K562 (cell line): ENCODE measurements around the gene NUP205. TPM values are rescaled to one million over a fixed set of nuclear protein-coding genes. Genes with fewer than 3 reads are reported as not detected.

Experiments
- ETS2 ChIP-seq: IDR thresholded peaks from 2 replicates; pipeline ENCODE4 v1.6.1; 2016; ENCODE audit warnings: borderline replicate concordance, missing genetic modification characterization, mild to moderate bottlenecking, moderate library complexity, missing compliant biosample characterization; ENCODE audit not compliant: poor library complexity, severe bottlenecking
- EZH2 ChIP-seq: IDR thresholded peaks from 2 replicates; pipeline ENCODE4 v1.6.1; 2012; ENCODE audit warnings: low read depth, mild to moderate bottlenecking, inconsistent platforms, low read length, borderline replicate concordance
- HDAC6 ChIP-seq: IDR thresholded peaks from 2 replicates; pipeline ENCODE4 v1.6.1; 2012; ENCODE audit warnings: low read depth, mild to moderate bottlenecking, control low read depth, inconsistent platforms, low read length, moderate library complexity
- HEY1 ChIP-seq: fragments of 250-450 bp; sonication (Bioruptor Pico); IDR thresholded peaks from 2 replicates; pipeline ENCODE4 v1.5.0; 2020; ENCODE audit warnings: mild to moderate bottlenecking, moderate library complexity, borderline replicate concordance
- KDM5B ChIP-seq: fragments of 200-600 bp; sonication (generic); IDR thresholded peaks from 2 replicates; pipeline ENCODE4 v1.6.1; 2012; ENCODE audit warnings: low read depth, mild to moderate bottlenecking, moderate library complexity, low read length, control low read depth, inconsistent platforms; ENCODE audit not compliant: insufficient replicate concordance
- LARP7 ChIP-seq: fragments of 450-650 bp; IDR thresholded peaks from 2 replicates; pipeline ENCODE4 v1.6.1; 2016
- MAZ ChIP-seq, 2 experiments: fragments of 450-650 bp in 1 of 2; sonication (generic) in 1 of 2; formaldehyde crosslinking; IDR thresholded peaks in 1 of 2; conservative IDR thresholded peaks in 1 of 2; 2 replicates each; pipeline versions ENCODE4 v1.4.0 to v1.5.0; 2020; ENCODE audit warnings: mild to moderate bottlenecking in 1 of 2, missing genetic modification reagents in 1 of 2
- MCM2 ChIP-seq: fragments of 450-650 bp; IDR thresholded peaks from 2 replicates; pipeline ENCODE4 v1.6.1; 2017; ENCODE audit warnings: low read depth, mild to moderate bottlenecking
- MCM5 ChIP-seq: fragments of 450-650 bp; IDR thresholded peaks from 2 replicates; pipeline ENCODE4 v1.6.1; 2016; ENCODE audit warnings: low read depth
- MCM7 ChIP-seq, 2 experiments: fragments of 450-650 bp; IDR thresholded peaks; 2 replicates each; pipeline ENCODE4 v1.6.1; 2016 to 2018
- NBN ChIP-seq: fragments of 450-650 bp; IDR thresholded peaks from 2 replicates; pipeline ENCODE4 v1.6.1; 2016; ENCODE audit warnings: low read depth, mild to moderate bottlenecking
- NFYB ChIP-seq: IDR thresholded peaks from 2 replicates; pipeline ENCODE4 v1.6.1; 2011; ENCODE audit warnings: mild to moderate bottlenecking, moderate library complexity; ENCODE audit not compliant: insufficient read length; ENCODE audit errors: extremely low read depth
- PCBP2 ChIP-seq: fragments of 200-400 bp; formaldehyde crosslinking; IDR thresholded peaks from 2 replicates; pipeline ENCODE4 v1.6.1; 2018; ENCODE audit warnings: low read length, low read depth, mild to moderate bottlenecking, moderate library complexity; ENCODE audit not compliant: poor library complexity, severe bottlenecking
- POLR2B ChIP-seq: fragments of 450-650 bp; IDR thresholded peaks from 2 replicates; pipeline ENCODE4 v1.6.1; 2018; ENCODE audit warnings: low read depth; ENCODE audit not compliant: partially characterized antibody
- SETDB1 ChIP-seq: IDR thresholded peaks from one replicate; pipeline ENCODE4 v1.6.1; 2012; ENCODE audit warnings: low read length, control low read depth, inconsistent platforms
- SIN3A ChIP-seq, 2 experiments: fragments of 150-350 bp in 1 of 2; IDR thresholded peaks; 2 replicates each; pipeline ENCODE4 v1.6.1; 2011 to 2016; ENCODE audit warnings: borderline replicate concordance in 2 of 2, low read depth in 2 of 2, low read length in 2 of 2, mild to moderate bottlenecking in 2 of 2, moderate library complexity in 2 of 2; ENCODE audit not compliant: control insufficient read depth in 1 of 2
- U2AF2 ChIP-seq: fragments of 200-400 bp; formaldehyde crosslinking; optimal IDR thresholded peaks from 2 replicates; pipeline ENCODE3; 2017; ENCODE audit warnings: low read depth, mild to moderate bottlenecking, low read length
- ZNF398 ChIP-seq: fragments of 250-450 bp; sonication (Bioruptor Pico); IDR thresholded peaks from 2 replicates; pipeline ENCODE4 v1.8.0; 2021; ENCODE audit warnings: moderate library complexity, mild to moderate bottlenecking, inconsistent platforms
- ZNF449 ChIP-seq: fragments of 250-450 bp; sonication (Bioruptor Pico); IDR thresholded peaks from 2 replicates; pipeline ENCODE4 v1.8.0; 2022; ENCODE audit warnings: moderate library complexity, mild to moderate bottlenecking, inconsistent platforms
- ZNF584 ChIP-seq: fragments of 200-800 bp; sonication (Bioruptor generic); IDR thresholded peaks from 2 replicates; pipeline ENCODE4 v1.6.1; 2016; ENCODE audit warnings: low read depth, mild to moderate bottlenecking, missing genetic modification characterization, missing compliant biosample characterization
- ZNF77 ChIP-seq: fragments of 250-450 bp; sonication (Bioruptor Pico); IDR thresholded peaks from 2 replicates; pipeline ENCODE4 v1.5.0; 2020
- polyA plus RNA-seq, 8 experiments: library from polyadenylated mRNA; depleted of rRNA in 4 of 8; stranded (reverse) in 5 of 8; unstranded in 3 of 8; fragments of >200 nt; fragmentation: Nextera tagmentation in 2 of 8; fragmentation: Illumina TruSeq in 1 of 8; extraction: Ambion mirVana in 2 of 8; extraction: Trizol in 1 of 8; gene quantifications; 2 replicates each; pipeline versions ENCODE4 v1.2.1 to v1.2.3, GENCODE V29; 2011 to 2014; ENCODE audit warnings: inconsistent platforms in 1 of 8, missing spikeins in 1 of 8
- total RNA-seq, 7 experiments: library from RNA; depleted of rRNA in 6 of 7; stranded (reverse); fragments of >200 nt in 6 of 7; fragmentation: Illumina TruSeq in 2 of 7; extraction: Trizol in 2 of 7; gene quantifications; 2 replicates each; pipeline versions ENCODE4 v1.2.1 to v1.2.3, GENCODE V29; 2011 to 2021; ENCODE audit warnings: low replicate concordance in 1 of 7
- TF ChIP-seq, protein P1 (sequence below): fragments of 200-800 bp; sonication (Bioruptor generic); IDR thresholded peaks from 2 replicates; pipeline ENCODE4 v1.6.1; 2017; ENCODE audit warnings: missing genetic modification characterization, missing compliant biosample characterization
- TF ChIP-seq, protein P2 (sequence below): fragments of 250-450 bp; sonication (Bioruptor Pico); IDR thresholded peaks from 2 replicates; pipeline ENCODE4 v1.8.0; 2021; ENCODE audit warnings: borderline replicate concordance, mild to moderate bottlenecking, moderate library complexity; ENCODE audit not compliant: poor library complexity, severe bottlenecking

NUP205 gene
- total and polyA plus RNA-seq, 9 of the 15 experiments (the other 6 are each of a cell fraction or from before 2014, with no cell fraction given): 101 to 282 (median 193) TPM

- TF ChIP-seq ZNF449 (CRISPR knock-in tag) (no peak), ZNF398 (CRISPR knock-in tag) (no peak), NBN (no peak), ZNF584 (CRISPR knock-in tag) (no peak), MAZ (CRISPR knock-in tag; conservative IDR thresholded peaks at IDR 0.05 in 1 of 2, IDR thresholded peaks at IDR 0.05 in 1 of 2) (no peak), MCM5 (no peak), PCBP2 (no peak), U2AF2 (no peak), LARP7 (no peak), MCM7 (IDR thresholded peaks at IDR 0.05) (no peak), MCM2 (no peak), SETDB1 (no peak), KDM5B (no peak), ZNF77 (no peak), HEY1 (CRISPR knock-in tag) (no peak), SIN3A (IDR thresholded peaks at IDR 0.05; ENCODE audit: borderline replicate concordance in 2 of 2, control insufficient read depth in 1 of 2, low read depth in 2 of 2, low read length in 2 of 2) (no peak), POLR2B (no peak), ETS2 (no peak), HDAC6 (no peak), EZH2 (no peak), NFYB (no peak)
- TF ChIP-seq, protein P1, sequence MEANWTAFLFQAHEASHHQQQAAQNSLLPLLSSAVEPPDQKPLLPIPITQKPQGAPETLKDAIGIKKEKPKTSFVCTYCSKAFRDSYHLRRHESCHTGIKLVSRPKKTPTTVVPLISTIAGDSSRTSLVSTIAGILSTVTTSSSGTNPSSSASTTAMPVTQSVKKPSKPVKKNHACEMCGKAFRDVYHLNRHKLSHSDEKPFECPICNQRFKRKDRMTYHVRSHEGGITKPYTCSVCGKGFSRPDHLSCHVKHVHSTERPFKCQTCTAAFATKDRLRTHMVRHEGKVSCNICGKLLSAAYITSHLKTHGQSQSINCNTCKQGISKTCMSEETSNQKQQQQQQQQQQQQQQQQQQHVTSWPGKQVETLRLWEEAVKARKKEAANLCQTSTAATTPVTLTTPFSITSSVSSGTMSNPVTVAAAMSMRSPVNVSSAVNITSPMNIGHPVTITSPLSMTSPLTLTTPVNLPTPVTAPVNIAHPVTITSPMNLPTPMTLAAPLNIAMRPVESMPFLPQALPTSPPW (CRISPR knock-in tag): 0 out of 2 replicates have a peak, but pooled peaks have one; percentile 8
- TF ChIP-seq, protein P2, sequence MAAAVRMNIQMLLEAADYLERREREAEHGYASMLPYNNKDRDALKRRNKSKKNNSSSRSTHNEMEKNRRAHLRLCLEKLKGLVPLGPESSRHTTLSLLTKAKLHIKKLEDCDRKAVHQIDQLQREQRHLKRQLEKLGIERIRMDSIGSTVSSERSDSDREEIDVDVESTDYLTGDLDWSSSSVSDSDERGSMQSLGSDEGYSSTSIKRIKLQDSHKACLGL (CRISPR knock-in tag): no peak
Measured at GRCh38 chr7:135519233-135519688, 38.5 kb upstream of the NUP205 start (continued).
